NCI-H510A (cell line): Measurements from ENCODE around the gene XYLT2.

Experiments used
- DNase-seq: peaks from one replicate; lab custom pipeline; 2025; lab: John Stamatoyannopoulos, UW

XYLT2 gene

DNA sequence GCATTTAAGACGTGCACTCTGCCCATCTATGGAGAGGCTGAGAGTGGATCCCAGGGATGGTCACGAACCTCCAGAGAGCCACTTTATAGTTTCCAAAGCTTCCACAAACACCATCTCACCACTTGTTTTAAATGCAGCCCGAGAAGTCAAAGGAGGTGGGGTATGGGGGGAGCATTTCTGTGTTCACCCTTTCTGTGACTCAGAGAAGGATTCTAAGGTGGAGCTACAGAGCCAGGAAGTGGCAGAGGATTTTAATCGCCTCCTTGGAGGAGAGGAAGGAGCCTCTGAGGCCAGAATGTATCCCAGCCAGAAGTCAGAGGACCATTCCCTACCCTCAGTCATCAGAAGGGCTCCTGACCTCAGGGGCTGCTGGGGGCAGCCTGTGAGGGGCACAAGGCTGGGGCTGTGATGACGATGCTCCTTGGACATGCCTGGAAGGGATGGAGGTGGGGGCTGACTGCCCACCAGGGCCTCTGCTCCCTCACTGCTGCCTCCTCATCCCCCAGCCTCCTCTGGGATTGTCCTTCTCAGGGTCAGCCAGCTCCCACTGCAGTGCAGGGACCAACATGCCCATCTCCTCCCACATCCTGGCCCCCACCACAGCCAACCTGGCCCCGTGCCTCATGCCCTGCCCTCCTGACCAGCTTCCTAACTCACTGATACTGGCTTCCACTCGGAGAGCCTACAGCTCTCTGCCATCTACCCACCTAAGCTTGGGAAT is 2.8 kb downstream of the XYLT2 start:
- no peak for DNase-seq

DNA sequence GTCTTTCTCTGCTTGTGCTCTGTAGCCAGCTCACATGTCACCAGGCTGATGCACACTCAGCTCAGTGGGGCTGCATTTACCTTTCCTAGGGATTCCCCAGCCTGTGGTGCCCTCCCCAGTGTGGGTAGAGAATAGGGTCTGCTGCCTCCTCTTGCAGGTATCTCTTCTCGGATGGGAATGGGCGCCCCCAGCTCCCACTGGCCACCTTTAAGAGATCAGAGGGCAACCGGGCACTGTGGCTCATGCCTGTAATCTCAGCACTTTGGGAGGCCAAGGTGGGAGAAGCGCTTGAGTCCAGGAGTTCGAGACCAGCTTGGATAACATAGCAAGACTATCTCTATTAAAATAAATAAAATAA is 3.3 kb downstream of the XYLT2 start:
- no peak for DNase-seq

DNA sequence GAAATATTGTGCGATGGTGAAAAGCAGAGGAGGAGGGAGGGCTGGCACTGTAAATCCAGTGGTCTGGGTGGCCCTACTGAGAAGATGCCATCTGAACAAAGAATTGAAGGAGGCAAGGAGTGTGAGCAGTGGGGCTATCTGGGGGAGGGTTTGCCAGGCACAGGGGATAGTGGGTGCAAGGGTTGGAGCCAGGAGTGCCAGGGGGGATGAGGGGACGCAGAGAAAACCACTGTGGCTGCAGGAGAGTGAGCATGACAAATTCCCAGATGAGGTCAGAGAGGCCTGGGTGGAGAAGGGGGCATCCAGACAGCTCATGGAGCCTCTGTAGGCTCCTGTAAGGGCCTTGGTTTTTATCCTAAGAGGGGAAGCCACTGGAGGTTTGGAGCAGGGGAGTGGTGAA is 4.8 kb downstream of the XYLT2 start:
- no peak for DNase-seq

DNA sequence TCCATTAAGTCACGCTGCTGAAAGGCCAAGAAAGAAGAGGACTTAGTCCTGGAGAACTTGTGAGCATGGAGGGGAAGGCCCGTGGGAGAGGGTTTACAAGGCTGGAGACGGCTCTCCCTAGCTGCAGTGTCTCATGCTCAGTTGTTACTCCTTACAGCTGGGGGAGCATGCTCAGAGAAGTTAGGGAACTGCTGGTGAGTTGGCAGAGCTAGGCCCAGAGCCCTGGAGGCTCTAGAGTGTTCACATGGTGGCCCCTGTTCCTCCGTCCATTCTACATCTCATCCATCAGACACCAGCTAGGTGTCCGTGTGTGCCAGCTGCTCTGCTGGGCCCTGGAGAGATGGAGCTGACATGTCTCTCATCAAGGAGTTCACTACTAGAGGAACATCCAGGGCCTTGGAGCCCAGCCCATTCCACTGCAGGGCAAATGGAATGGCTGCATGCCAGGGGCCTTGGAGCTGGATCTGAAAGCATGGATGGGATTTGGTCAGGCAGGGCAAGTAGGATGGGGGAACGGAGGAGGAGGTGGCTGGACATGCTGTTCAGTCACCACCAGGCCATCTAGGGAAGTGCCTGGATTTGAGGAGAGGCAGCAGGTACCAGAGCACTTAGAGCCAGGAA is 6.3 kb downstream of the XYLT2 start:
- DNase-seq, result no peak

DNA sequence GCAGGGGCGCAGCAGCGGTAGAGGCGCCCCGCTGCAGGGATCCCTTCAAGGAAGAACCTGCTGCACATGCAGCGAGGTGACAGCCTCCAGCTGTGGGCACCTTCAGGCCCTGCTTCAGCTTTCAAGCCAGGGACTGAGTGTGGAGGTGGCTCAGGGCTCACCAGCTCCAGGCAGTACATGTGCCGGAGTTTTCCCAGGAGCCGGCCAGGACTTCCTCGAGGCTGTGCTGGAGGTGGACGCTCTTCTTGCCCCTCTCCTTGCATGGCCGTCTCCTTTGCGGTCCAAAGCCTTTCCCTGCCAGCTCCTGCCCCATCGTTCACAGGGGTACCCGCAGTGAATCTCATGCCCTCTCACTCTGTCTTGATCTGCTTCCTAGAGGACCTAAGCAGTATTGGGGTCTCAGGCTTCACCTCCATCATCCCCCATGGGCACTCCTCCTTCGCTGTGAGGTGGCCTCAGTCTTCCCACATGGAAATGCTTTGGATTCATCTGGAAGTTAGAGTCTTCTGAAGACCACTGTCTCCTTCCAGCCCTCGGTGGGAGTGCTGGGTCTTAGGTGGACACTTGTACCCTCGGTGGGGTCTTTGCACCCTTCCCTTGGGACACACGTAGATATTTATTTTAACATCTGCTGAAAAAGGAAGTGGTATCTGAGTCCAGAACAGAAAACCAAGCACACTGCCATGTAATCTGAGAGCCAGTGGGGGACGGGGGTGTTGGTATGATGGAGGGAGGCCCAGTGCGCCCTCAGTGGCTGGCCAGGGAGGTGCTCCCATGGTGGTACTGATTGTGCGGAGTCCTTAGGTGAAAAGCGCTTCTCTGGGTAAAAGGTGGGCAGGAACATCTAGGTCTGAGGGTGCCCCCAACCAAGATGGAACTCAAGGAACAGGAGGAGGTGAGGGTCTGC is 7.0 kb downstream of the XYLT2 start:
- no peak for DNase-seq

DNA sequence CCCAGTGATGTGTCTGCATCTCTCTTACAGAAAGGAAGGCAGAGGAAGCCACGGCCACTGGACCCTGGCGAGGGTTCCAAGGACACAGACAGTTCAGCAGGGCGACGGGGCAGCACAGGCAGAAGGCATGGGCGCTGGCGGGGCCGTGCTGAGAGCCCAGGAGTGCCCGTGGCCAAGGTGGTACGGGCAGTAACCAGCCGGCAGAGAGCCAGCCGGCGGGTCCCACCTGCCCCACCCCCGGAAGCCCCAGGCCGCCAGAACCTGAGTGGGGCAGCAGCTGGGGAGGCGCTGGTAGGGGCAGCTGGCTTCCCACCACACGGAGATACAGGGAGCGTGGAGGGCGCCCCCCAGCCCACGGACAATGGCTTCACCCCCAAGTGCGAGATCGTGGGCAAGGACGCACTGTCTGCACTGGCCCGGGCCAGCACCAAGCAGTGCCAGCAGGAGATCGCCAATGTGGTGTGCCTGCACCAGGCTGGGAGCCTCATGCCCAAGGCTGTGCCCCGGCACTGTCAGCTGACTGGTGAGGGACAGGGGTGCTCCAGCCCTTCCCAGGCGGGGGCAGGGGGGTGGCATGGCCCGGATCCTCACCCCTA is 7.8 kb downstream of the XYLT2 start:
- DNase-seq, result no peak

DNA sequence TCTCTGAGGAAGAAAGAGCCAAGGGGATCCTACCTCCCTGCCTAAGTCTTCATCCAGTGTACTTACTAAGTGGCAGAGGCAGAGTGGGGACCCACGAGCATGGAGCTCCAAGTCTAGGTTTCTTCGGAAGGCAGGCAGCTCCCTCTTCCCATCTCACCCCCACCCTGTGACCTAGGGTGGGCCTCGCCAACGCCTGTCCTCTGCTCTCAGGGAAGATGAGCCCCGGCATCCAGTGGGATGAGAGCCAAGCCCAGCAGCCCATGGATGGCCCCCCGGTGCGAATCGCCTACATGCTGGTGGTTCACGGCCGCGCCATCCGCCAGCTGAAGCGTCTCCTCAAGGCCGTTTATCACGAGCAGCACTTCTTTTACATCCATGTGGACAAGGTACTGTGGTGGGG is 8.3 kb downstream of the XYLT2 start:
- no peak for DNase-seq

DNA sequence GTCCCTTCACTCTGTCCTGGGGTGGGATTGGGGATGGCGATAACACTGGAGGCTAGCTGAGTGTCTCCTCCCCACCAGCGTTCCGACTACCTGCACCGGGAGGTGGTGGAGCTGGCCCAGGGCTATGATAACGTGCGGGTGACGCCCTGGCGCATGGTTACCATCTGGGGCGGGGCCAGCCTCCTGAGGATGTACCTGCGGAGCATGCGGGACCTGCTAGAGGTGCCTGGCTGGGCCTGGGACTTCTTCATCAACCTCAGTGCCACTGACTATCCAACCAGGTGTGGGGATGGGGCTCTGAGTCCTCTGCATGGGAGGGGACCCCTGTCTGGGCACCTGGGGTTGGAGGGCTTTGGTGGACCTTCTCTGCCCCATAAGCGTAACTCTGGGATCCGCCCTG is 8.8 kb downstream of the XYLT2 start:
- DNase-seq, result no peak

DNA sequence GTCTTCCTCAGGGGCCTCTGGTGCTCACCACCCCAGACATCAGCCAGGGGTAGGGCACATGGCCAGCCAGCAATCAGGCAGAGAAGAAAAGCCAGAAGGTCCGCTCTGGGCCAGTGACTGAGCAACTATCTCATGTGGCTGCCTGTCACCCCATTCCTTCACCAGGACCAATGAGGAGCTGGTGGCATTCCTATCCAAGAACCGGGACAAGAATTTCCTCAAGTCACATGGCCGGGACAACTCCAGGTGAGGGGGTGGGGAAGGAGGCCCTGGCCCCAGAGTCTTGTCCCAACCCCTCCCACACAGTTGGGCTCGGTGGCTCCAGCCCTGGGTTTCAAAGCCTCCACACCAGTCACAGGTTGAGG is 9.4 kb downstream of the XYLT2 start:
- DNase-seq, result no peak

DNA sequence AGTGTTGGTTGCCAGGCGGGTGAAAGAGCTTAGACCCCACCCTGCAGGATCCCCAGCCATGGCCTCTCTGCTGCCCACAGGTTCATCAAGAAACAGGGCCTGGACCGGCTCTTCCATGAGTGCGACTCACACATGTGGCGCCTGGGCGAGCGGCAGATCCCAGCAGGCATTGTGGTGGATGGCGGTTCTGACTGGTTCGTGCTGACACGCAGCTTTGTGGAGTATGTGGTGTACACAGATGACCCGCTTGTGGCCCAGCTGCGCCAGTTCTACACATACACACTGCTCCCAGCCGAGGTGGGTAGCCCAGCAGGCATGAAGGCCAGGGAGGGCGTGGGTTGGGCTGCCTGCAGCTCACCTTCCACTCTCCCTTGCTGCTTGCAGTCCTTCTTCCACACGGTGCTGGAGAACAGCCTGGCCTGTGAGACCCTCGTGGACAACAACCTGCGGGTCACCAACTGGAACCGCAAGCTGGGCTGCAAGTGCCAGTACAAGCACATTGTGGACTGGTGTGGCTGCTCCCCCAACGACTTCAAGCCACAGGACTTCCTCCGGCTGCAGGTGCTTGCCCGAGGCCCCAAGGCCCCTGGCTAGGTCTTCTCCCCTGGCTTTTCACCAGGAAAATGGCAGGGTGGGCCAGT is 9.9 kb downstream of the XYLT2 start:
- no peak for DNase-seq

DNA sequence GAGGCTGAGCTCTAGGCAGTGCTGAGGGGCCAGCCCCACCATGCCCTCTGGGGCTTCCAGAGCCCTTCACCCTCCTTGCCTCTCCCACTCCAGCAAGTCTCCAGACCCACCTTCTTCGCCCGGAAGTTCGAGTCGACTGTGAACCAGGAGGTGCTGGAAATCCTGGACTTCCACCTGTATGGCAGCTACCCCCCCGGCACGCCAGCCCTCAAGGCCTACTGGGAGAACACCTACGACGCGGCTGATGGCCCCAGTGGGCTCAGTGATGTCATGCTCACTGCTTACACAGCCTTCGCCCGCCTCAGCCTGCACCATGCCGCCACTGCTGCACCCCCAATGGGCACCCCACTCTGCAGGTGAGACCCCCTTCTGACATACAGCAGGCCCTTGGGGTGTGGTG is 10.5 kb downstream of the XYLT2 start:
- no peak for DNase-seq

DNA sequence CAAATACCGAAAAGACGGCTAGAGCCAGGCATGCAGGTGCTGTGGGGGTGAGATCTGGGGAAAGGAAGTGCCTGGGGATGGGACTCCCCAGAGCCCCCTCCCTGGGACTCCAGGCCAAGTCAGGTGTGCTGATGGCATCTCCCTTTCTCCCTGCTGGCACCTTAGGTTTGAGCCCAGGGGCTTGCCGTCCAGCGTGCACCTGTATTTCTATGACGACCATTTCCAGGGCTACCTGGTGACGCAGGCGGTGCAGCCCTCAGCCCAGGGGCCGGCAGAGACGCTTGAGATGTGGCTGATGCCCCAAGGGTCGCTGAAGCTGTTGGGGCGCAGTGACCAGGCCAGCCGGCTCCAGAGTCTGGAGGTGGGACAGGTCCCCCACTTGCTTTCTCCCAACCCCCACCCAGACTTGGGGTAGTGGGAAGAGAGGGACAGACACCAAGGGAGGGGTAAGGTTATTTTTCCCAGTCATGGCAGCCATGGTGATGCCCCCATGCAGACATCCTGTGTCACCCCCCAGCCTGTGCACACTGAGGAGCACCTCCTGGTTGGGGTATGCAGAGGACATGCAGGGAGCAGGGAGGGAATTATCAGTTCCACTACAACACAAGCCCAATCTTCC is 11.1 kb downstream of the XYLT2 start:
- no peak for DNase-seq

DNA sequence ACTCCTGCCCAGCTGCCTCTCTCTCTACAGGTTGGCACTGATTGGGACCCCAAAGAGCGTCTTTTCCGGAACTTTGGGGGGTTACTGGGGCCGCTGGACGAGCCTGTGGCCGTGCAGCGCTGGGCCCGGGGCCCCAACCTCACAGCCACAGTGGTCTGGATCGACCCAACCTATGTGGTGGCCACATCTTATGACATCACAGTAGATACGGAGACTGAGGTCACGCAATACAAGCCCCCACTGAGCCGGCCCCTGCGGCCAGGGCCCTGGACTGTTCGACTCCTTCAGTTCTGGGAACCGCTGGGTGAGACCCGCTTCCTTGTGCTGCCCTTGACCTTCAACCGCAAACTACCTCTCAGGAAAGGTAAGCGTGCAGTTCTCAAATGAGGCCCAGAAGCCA is 12.3 kb downstream of the XYLT2 start:
- no peak for DNase-seq

DNA sequence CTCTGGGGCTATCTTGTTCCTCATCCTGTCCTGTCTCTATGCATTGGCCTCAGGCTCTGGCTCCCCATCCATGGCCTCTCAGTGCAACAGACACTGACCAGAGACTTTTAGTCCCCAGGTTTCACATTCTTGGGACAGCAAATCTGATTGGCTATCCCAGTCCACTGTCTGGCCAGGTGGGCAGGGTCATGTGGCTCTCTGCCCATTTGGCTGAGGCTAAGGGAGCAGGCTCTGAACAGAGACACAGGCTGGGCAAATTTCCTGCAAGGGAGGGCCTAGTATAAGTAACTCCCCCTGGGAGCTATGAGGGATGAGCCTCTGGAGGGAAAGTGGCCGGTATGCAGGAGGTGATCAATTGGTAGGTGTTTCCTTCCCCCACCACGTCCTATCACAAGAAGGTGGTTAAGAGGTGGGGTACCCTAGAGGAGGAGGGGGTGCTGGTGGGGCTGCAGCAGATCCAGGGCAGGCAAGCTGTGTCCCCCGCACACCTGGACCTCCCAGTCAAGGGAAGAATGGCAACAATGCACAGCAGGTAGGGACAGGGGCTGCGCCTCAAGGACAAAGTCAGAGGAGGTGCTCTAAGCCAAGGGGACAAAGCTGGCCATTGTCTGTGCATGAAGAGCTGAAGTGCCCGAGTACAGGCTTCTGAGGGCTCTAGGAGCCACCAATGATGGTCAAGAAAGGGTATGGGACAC is 13.2 kb downstream of the XYLT2 start:
- no peak for DNase-seq

DNA sequence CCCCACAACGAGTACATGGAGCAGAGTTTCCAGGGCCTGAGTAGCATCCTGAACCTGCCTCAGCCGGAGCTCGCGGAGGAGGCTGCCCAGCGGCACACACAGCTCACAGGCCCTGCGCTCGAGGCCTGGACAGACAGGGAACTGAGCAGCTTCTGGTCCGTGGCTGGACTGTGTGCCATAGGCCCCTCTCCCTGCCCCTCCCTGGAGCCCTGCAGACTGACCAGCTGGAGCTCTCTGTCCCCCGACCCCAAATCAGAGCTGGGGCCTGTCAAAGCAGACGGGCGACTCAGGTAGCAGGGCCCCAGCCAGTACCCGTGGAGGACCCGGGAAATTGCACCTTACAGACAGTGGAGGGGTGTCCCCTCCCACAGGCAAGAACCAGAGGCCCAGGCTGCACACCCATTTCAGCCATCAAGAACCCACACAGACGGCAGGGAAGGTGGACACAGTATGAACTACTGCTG is 14.1 kb downstream of the XYLT2 start:
- no peak for DNase-seq

DNA sequence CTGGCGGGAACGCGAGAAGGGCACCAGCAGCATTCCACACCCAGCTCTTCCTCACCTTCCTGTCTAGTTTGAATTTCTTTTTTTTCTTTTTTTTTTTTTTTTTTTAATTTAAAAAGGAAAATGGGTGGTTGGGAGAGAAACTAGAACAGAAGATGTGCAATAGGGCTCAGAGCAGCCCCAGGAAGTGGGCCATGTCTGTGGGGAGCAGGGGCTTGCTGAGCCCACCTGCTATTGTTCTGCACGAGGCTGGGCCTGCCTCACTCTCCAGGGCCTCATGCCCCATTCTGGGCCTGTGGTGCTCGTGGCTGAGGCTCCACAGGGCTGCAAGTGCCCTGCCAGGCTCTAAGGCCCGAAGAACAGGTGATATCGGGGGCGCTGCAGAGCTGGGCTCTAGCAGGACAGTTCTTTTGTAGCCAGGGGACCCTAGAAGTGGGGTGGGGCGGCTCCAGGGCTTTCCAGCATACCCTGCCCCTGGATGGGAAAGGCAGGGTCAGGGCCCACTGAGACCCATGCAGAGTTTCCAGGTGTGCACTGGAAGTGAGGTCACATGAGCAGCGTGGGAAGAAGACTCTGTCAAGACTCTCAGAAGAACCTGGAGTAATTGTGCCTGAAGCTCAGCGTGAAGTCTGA is 14.7 kb downstream of the XYLT2 start:
- no peak for DNase-seq

DNA sequence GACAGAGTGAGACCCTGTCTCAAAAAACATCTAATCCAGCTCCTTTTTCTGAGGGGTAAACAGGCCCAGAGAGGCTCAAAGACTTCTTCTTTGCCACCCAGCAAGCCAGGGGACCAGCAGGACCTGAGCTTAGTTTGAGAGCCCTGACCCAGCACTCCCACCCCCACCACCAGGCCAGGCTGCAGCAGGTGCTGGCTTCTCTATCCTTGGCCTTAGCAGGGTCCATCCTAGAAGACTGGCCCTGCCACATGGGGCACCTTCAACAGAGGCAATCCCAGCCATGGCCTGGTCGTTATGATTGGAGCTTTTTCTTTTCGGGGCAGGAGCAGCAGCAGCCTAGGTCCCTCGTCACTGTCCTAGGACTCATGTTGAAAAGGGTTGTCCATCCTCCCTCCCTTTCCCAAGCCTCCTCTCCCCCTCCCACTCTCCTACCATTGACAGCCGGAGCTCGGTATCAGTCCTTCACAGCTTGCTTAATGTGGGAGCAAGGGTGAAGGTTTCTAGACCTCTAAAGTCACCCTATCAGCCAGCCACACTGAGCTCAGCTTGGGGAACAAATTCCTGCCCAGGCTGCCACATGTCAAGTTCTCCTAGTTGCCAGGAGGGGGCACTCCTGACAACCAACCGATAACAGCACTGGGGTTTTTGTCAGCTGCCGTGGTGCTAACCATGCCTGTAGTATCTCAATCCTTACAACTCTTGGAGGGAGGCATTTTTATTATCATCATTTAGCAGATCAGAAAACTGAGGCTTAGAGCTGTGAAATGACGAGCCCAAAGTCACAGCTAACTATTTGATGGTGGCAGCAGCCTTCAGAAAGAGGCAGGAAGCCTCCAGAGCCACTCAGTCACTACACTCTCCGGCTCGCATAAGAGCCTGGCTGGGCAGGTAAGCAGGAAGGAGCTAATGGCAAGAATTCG is 15.9 kb downstream of the XYLT2 start:
- DNase-seq, result peak; percentile 13

DNA sequence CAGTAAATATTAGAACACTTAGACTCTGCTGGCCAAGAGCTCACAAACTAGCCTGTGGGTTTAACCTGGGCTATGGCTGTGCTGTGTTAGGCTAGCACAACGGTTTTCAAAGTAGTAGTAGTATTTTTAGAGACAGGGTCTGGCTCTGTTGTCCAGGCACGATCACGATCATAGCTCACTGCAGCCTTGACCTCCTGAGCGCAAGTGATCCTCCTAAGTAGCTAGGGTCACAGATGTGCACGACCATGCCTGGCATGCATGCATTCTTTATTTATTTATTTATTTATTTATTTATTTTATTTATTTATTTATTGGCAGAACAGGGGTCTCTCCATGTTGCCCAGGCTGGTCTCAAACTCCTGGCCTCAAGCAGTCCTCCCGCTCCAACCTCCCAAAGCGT is 16.7 kb downstream of the XYLT2 start:
- DNase-seq, result no peak

DNA sequence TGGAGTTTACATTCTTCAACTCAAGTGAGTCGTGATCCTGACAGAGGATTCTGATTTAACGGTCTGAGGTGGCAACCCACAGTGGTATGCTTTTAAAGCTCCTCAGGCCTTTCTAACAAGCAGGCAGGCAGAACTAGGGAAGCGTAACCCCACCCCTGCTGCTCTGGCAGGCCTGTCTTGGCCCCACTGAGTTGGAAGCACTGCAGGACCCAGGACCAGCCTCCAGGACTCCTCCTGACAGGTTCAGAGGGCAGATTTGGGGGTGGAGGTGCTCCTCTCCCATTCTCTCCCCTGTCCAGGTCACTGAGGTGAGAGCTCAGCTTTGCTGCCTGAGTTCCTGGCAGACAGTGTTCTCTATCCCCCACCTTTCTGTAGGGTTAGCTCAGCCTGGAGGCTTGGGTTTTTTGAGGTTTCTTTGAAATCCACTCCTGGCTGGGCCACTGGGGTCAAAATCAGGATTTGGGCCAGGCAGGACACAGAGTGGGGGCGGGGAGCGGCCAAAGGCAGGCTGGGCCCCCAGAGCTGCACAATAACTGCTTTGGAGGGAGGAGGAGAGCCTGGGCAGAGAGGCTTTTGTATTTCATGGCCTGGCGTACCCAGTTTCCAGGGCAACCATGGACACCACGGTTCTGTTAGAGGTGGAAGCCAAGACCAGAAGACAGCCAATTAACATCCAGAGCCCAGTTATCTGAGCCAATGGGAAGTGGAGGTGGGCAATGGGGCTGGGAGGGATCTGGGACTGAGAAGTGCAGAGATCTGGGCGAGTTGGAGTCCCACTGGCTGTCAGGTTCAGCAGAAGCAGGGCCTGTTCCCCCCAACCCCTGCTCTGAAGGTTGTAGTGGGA is 17.5 kb downstream of the XYLT2 start:
- DNase-seq, result no peak
